ENCODE measurements around the gene LIN7C.

LIN7C gene

GRCh38 chr11:27445625-27446024 lies 60.9 kb downstream of the LIN7C start:
- DNase-seq (ENCODE audit: low read depth): no peak

DNA sequence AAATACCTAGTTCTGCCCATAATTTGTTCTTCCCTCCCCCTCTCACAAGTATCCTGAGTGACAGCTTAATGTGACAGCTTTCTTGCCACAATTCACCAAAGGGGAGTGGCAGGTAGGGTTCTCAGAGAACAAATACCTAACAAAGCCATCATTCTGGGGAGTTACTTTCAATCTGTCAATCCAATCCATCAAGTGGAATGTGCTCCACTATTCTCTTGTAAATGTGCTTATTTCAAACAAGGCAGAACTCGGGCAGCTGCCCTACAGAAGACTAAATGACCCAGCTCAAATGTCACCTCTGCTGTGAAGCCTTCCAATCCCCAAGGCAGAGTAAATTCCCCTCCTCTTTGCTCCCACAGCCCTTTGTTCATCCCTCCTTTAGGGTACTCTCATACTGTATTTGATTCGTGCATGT lies 61.8 kb downstream of the LIN7C start:
- no peak for DNase-seq (ENCODE audit: low read depth)
